Naive thymus-derived CD4-positive, alpha-beta T cell (primary cell): ENCODE results near the gene KRT80. TPM values are rescaled to one million over a fixed set of nuclear protein-coding genes. Genes with fewer than 3 reads are reported as not detected.

Experiments used
- ATAC-seq: fragments of 150-1000 bp; cut with Tn5 transposase; 2 replicates; pipeline ENCODE4 v1.10.0; 2021; ENCODE audit warnings: mild to moderate bottlenecking, moderate library complexity
- CTCF ChIA-PET: fragments of 350-600 bp; sonication (Branson Sonifier 250); formaldehyde crosslinking; loops from one replicate; lab custom pipeline; 2021; ENCODE audit warnings: antibody characterized with exemption; lab: Charles Lee
- POLR2A ChIA-PET: fragments of 350-600 bp; sonication (Branson Sonifier 250); formaldehyde crosslinking; loops from one replicate; lab custom pipeline; 2021; ENCODE audit warnings: antibody characterized with exemption, inconsistent platforms; lab: Charles Lee
- DNase-seq, 9 donors: peaks; one replicate each; pipeline versions ENCODE4 v3.0.0 to v3.0.0-alpha.2; 2020 to 2022; ENCODE audit warnings: mixed read lengths in 1 of 9
- H3K27ac ChIP-seq: one replicate; pipeline ENCODE4 v1.7.0; 2013; ENCODE audit warnings: mild to moderate bottlenecking, low read depth, low read length, moderate library complexity
- H3K27me3 ChIP-seq, 2 donors: one replicate each; pipeline ENCODE4 v1.7.0; 2013; ENCODE audit warnings: low read length in 2 of 2, mild to moderate bottlenecking in 2 of 2, moderate library complexity in 2 of 2; ENCODE audit not compliant: control insufficient read depth in 2 of 2, insufficient read depth in 2 of 2
- H3K36me3 ChIP-seq, 3 experiments: 1 replicate in 2 of 3; 2 replicates in 1 of 3; pipeline ENCODE4 v1.7.0; 2013; ENCODE audit warnings: low read length in 3 of 3, mild to moderate bottlenecking in 3 of 3, moderate library complexity in 1 of 3; ENCODE audit not compliant: insufficient read depth in 3 of 3, control insufficient read depth in 2 of 3
- H3K4me1 ChIP-seq, 2 donors: one replicate each; pipeline ENCODE4 v1.7.0; 2013; ENCODE audit warnings: low read length in 2 of 2, mild to moderate bottlenecking in 2 of 2, moderate library complexity in 1 of 2; ENCODE audit not compliant: control insufficient read depth in 2 of 2, insufficient read depth in 2 of 2
- H3K4me3 ChIP-seq: 2 replicates; pipeline ENCODE4 v1.7.0; 2013; ENCODE audit warnings: mild to moderate bottlenecking, low read length
- H3K9me3 ChIP-seq, 3 experiments: 1 replicate in 2 of 3; 2 replicates in 1 of 3; pipeline ENCODE4 v1.7.0; 2013; ENCODE audit warnings: low read length in 3 of 3; ENCODE audit not compliant: control insufficient read depth in 2 of 3
- H3K27ac Mint-ChIP-seq, 9 donors: one replicate each; pipeline ENCODE4 v1.8.0; 2020 to 2022; ENCODE audit warnings: mixed read lengths in 9 of 9, mild to moderate bottlenecking in 8 of 9, moderate library complexity in 5 of 9, inconsistent platforms in 2 of 9
- H3K27me3 Mint-ChIP-seq, 5 donors: one replicate each; pipeline ENCODE4 v1.8.0; 2021 to 2022; ENCODE audit warnings: mixed read lengths in 5 of 5, mild to moderate bottlenecking in 1 of 5
- H3K36me3 Mint-ChIP-seq, 5 donors: one replicate each; pipeline ENCODE4 v1.8.0; 2020 to 2022; ENCODE audit warnings: mixed read lengths in 5 of 5, mild to moderate bottlenecking in 3 of 5, inconsistent platforms in 1 of 5
- H3K4me1 Mint-ChIP-seq, 7 donors: one replicate each; pipeline ENCODE4 v1.8.0; 2020 to 2022; ENCODE audit warnings: mixed read lengths in 7 of 7, mild to moderate bottlenecking in 3 of 7, inconsistent platforms in 1 of 7
- H3K4me3 Mint-ChIP-seq, 10 donors: one replicate each; pipeline ENCODE4 v1.8.0; 2020 to 2022; ENCODE audit warnings: mild to moderate bottlenecking in 10 of 10, mixed read lengths in 10 of 10, moderate library complexity in 6 of 10, inconsistent platforms in 2 of 10
- H3K9me3 Mint-ChIP-seq, 11 donors: one replicate each; pipeline ENCODE4 v1.8.0; 2020 to 2022; ENCODE audit warnings: mixed read lengths in 11 of 11, mild to moderate bottlenecking in 4 of 11, inconsistent platforms in 1 of 11, moderate library complexity in 1 of 11
- intact Hi-C, 2 donors: fragments of 100-400 bp; cut with micrococcal nuclease; formaldehyde crosslinking; loops; one replicate each; pipeline ENCODE4 v1.15.1; 2023
- polyA plus RNA-seq, 2 donors: library from polyadenylated mRNA; unstranded; fragments of 300-500 nt; fragmentation: Illumina TruSeq; gene quantifications; one replicate each; pipeline ENCODE4 v1.2.3, GENCODE V29; 2021
- total RNA-seq, 6 experiments: library from RNA in 5 of 6; stranded (reverse) in 5 of 6; gene quantifications; 1 replicate in 5 of 6; 2 replicates in 1 of 6; pipeline ENCODE4 v1.2.3 and lab custom pipeline; 2021 to 2026

KRT80 gene
- total and polyA plus RNA-seq, 7 experiments from 2014 or later: 0.12 TPM; not detected in 6

GRCh38 chr12:52204095-52204930 is 12.5 kb upstream of the KRT80 start:
- Histone ChIP-seq H3K4me1 (no peaks in the 10 kb centered on the region), H3K27ac (no peak overlapping the region), H3K27me3 (no peaks in the 10 kb centered on the region), H3K4me3 (no peak overlapping the region), H3K9me3 (no peaks in the 10 kb centered on the region), H3K36me3 (no peaks in the 10 kb centered on the region)
- Mint-ChIP-seq H3K4me3 (no peak overlapping the region), H3K4me1 (peaks cover 0 to 6% (median 4%) of the 10 kb centered on the region in 7 donors), H3K27ac (no peak overlapping the region), H3K36me3 (no peaks in the 10 kb centered on the region), H3K27me3 (peaks cover 6 to 21% (median 17%) of the 10 kb centered on the region in 5 donors), H3K9me3 (no peaks in the 10 kb centered on the region)
- intact Hi-C loops: no loop called here
- ATAC-seq: no peak
- ChIA-PET CTCF (no interaction called here), POLR2A (no interaction called here)
- DNase-seq: no peak

- H3K27me3 ChIP-seq: no peaks in the 10 kb centered on the region
- no peak overlapping the region for H3K4me3 ChIP-seq
- Mint-ChIP-seq H3K36me3 (no peaks in the 10 kb centered on the region), H3K4me1 (peaks cover 0 to 6% (median 4%) of the 10 kb centered on the region in 7 donors), H3K27ac (no peak overlapping the region), H3K27me3 (peaks cover 6 to 17% (median 14%) of the 10 kb centered on the region in 5 donors), H3K9me3 (no peaks in the 10 kb centered on the region), H3K4me3 (no peak overlapping the region)
- no peak overlapping the region for H3K27ac ChIP-seq
- no peaks in the 10 kb centered on the region for H3K36me3 ChIP-seq
- intact Hi-C loops: no loop called here
- H3K4me1 ChIP-seq: no peaks in the 10 kb centered on the region
- no peaks in the 10 kb centered on the region for H3K9me3 ChIP-seq
- ChIA-PET CTCF (no interaction called here), POLR2A (no interaction called here)
- DNase-seq (no peak), ATAC-seq (peak; percentile 85)
Measured at GRCh38 chr12:52203079-52203921, 11.5 kb upstream of the KRT80 start.

- Mint-ChIP-seq H3K36me3 (no peaks in the 10 kb centered on the region), H3K9me3 (no peaks in the 10 kb centered on the region), H3K27me3 (peaks cover 6 to 17% (median 14%) of the 10 kb centered on the region in 5 donors), H3K4me1 (peaks cover 0 to 6% (median 4%) of the 10 kb centered on the region in 7 donors), H3K4me3 (no peak overlapping the region), H3K27ac (no peak overlapping the region)
- Histone ChIP-seq H3K36me3 (no peaks in the 10 kb centered on the region), H3K9me3 (no peaks in the 10 kb centered on the region), H3K27ac (no peak overlapping the region), H3K4me1 (no peaks in the 10 kb centered on the region), H3K27me3 (no peaks in the 10 kb centered on the region), H3K4me3 (no peak overlapping the region)
- DNase-seq (no peak), ATAC-seq (no peak)
- intact Hi-C loops: no loop called here
- ChIA-PET CTCF (no interaction called here), POLR2A (no interaction called here)
Measured at GRCh38 chr12:52202361-52203078, 10.7 kb upstream of the KRT80 start.

- no peaks in the 10 kb centered on the region for H3K9me3 Mint-ChIP-seq
- H3K36me3 Mint-ChIP-seq: no peaks in the 10 kb centered on the region
- H3K27ac Mint-ChIP-seq: no peak overlapping the region
- Histone ChIP-seq H3K36me3 (no peaks in the 10 kb centered on the region), H3K4me3 (no peak overlapping the region), H3K4me1 (no peaks in the 10 kb centered on the region), H3K27me3 (no peaks in the 10 kb centered on the region), H3K9me3 (no peaks in the 10 kb centered on the region), H3K27ac (no peak overlapping the region)
- ChIA-PET CTCF (no interaction called here), POLR2A (no interaction called here)
- ATAC-seq (no peak), DNase-seq (no peak)
- H3K27me3 Mint-ChIP-seq: peaks cover 6 to 17% (median 13%) of the 10 kb centered on the region in 5 donors
- H3K4me1 Mint-ChIP-seq: peaks cover 0 to 5% (median 4%) of the 10 kb centered on the region in 7 donors
- intact Hi-C loops: no loop called here
- no peak overlapping the region for H3K4me3 Mint-ChIP-seq
Measured at GRCh38 chr12:52201451-52201839, 9.6 kb upstream of the KRT80 start.

GRCh38 chr12:52200781-52201450 is 9.1 kb upstream of the KRT80 start:
- no peak overlapping the region for H3K4me3 ChIP-seq
- H3K27ac ChIP-seq: no peak overlapping the region
- ATAC-seq: no peak
- H3K9me3 ChIP-seq: no peaks in the 10 kb centered on the region
- Mint-ChIP-seq H3K4me3 (no peak overlapping the region), H3K27me3 (peaks cover 6 to 19% (median 13%) of the 10 kb centered on the region in 5 donors), H3K27ac (no peak overlapping the region), H3K36me3 (no peaks in the 10 kb centered on the region), H3K4me1 (peaks cover 0 to 5% (median 4%) of the 10 kb centered on the region in 7 donors), H3K9me3 (no peaks in the 10 kb centered on the region)
- ChIA-PET CTCF (interaction anchor here (0.7 kb wide), 1 partner anchor 131 kb away, joined by 3 read pairs; no protein-coding TSS in a partner anchor), POLR2A (no interaction called here)
- no peaks in the 10 kb centered on the region for H3K36me3 ChIP-seq
- H3K4me1 ChIP-seq: no peaks in the 10 kb centered on the region
- intact Hi-C loops: no loop called here
- DNase-seq: no peak
- H3K27me3 ChIP-seq: no peaks in the 10 kb centered on the region
